ACC112 (cell line): ENCODE measurements around the gene GPM6B.

Source experiments
- H2AFZ ChIP-seq: fragments of 200-600 bp; sonication (generic); one replicate; pipeline ENCODE4 v1.6.0; 2017; ENCODE audit warnings: antibody characterized with exemption, low read length; ENCODE audit not compliant: unreplicated experiment
- H3K27ac ChIP-seq: fragments of 200-600 bp; sonication (generic); 2 replicates; pipeline ENCODE4 v1.5.1; 2014; ENCODE audit warnings: low read depth, mild to moderate bottlenecking, antibody characterized with exemption, low read length, moderate library complexity
- H3K27me3 ChIP-seq: fragments of 200-600 bp; sonication (generic); 2 replicates; pipeline ENCODE4 v1.6.1; 2014; ENCODE audit warnings: mild to moderate bottlenecking, antibody characterized with exemption, low read length, moderate library complexity, mixed read lengths; ENCODE audit not compliant: insufficient read depth
- H3K36me3 ChIP-seq: fragments of 200-600 bp; sonication (generic); 2 replicates; pipeline ENCODE4 v1.6.1; 2016; ENCODE audit warnings: mild to moderate bottlenecking, antibody characterized with exemption, low read length, moderate library complexity, mixed read lengths; ENCODE audit not compliant: insufficient read depth
- H3K4me1 ChIP-seq: fragments of 200-600 bp; sonication (generic); one replicate; pipeline ENCODE4 v1.6.1; 2016; ENCODE audit warnings: low read length, mixed read lengths; ENCODE audit not compliant: insufficient read depth, unreplicated experiment, control insufficient read depth
- H3K4me3 ChIP-seq: fragments of 200-600 bp; sonication (generic); 2 replicates; pipeline ENCODE4 v1.5.1; 2014; ENCODE audit warnings: mild to moderate bottlenecking, low read depth, low read length
- H3K79me2 ChIP-seq: fragments of 200-600 bp; sonication (generic); one replicate; pipeline ENCODE4 v1.6.0; 2016; ENCODE audit warnings: low read length; ENCODE audit not compliant: control insufficient read depth, unreplicated experiment, insufficient read depth

Gene GPM6B

DNA sequence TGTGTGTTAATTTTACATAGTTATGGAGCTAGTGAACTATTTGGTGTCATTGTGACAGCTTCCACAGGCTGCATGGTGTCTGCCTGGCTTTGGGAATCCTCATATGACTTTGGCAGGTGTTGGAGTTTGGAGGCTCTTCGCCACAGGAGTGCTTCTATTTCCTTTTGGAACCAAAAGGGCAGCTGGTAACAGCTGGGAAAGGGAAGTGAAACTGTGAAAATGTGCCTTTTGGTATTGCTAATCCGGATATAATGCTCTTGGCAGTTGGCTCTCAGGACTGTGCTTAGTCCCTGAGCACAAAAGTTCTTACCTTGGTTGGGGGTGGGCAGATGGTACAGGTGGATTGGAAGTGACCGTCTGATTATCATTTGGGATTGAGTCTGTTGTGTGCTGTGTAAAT lies 64.2 kb downstream of the GPM6B start:
- peaks cover 3% of the 10 kb centered on the region for H3K79me2 ChIP-seq
- no peak overlapping the region for H3K27ac ChIP-seq
- H2AFZ ChIP-seq, result no peak overlapping the region
- H3K27me3 ChIP-seq, result no peaks in the 10 kb centered on the region
- no peak overlapping the region for H3K4me3 ChIP-seq
- no peaks in the 10 kb centered on the region for H3K4me1 ChIP-seq
- peaks cover 4% of the 10 kb centered on the region; the same call in 1 of the 2 replicates for H3K36me3 ChIP-seq

DNA sequence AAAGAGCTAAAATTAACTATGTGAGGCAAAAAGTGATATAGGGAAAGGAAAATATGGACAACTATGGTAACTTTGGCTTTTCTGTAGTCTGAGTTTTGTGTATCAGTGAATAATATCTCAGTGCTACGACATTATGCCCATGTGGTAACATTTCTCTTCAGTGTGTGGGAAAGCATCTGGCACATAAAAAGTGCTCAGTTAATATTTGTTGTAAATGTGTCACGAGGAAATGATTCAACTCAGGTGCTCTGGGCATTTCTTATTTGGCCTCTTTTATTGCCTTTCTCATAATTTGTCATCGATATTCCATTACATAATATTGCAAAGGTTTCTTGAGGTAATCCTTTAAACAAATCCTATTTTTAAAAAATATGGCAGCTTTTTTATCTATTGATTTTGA lies 64.8 kb downstream of the GPM6B start:
- no peaks in the 10 kb centered on the region for H3K4me1 ChIP-seq

DNA sequence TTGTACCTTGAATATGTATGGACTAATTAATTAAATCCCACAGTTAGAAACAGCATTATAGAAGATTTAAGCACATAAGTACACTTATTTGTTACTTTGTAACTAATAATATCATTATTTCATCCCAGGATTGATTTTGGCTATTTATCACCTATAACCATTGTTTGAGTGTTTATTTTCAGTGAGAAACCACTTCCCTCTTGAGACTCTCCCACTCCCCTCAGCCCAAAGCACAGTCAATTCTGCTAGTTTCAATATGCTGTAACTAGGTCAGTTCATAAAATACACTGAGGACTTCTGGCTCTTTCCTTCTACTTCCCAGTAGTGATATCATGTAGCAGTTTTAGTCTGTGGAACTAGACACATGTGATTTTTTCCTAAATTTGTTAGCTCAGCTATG lies 66.1 kb downstream of the GPM6B start:
- H3K79me2 ChIP-seq, result peaks cover 3% of the 10 kb centered on the region
- H3K4me3 ChIP-seq, result no peak overlapping the region
- H3K27me3 ChIP-seq, result no peaks in the 10 kb centered on the region
- no peak overlapping the region for H3K27ac ChIP-seq
- 0 out of 2 replicates have a peak, but pooled peaks cover 7% of the 10 kb centered on the region for H3K36me3 ChIP-seq
- H3K4me1 ChIP-seq, result no peaks in the 10 kb centered on the region
- no peak overlapping the region for H2AFZ ChIP-seq

More for the DNA sequence above, 64.8 kb downstream of the GPM6B start:
- no peak overlapping the region for H2AFZ ChIP-seq
- H3K27me3 ChIP-seq, result no peaks in the 10 kb centered on the region
- peaks cover 3% of the 10 kb centered on the region for H3K79me2 ChIP-seq
- H3K4me3 ChIP-seq, result no peak overlapping the region
- H3K36me3 ChIP-seq, result 0 out of 2 replicates have a peak, but pooled peaks cover 4% of the 10 kb centered on the region
- H3K27ac ChIP-seq, result no peak overlapping the region

DNA sequence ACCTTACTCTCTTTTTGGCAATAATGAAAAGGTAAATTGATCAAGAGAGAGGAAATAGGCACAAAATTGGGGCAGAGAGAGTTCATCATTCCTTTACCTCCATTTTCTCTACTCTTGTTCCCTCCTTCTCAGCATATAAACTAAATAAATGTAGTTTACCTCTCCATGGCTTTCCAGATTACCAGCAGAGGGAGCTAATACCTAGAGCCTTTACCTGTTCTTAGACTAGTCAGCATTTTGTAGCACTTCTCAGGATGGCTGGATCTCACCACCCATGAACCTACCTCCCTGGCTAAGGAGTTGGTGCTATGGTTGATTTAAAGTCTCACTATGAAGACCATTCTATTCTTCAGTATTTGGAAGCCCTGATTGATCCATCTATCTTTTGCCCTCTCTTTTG lies 66.7 kb downstream of the GPM6B start:
- Histone ChIP-seq H2AFZ (no peak overlapping the region), H3K27ac (no peak overlapping the region), H3K79me2 (peaks cover 3% of the 10 kb centered on the region), H3K4me1 (no peaks in the 10 kb centered on the region), H3K36me3 (0 out of 2 replicates have a peak, but pooled peaks cover 7% of the 10 kb centered on the region), H3K4me3 (no peak overlapping the region), H3K27me3 (no peaks in the 10 kb centered on the region)

DNA sequence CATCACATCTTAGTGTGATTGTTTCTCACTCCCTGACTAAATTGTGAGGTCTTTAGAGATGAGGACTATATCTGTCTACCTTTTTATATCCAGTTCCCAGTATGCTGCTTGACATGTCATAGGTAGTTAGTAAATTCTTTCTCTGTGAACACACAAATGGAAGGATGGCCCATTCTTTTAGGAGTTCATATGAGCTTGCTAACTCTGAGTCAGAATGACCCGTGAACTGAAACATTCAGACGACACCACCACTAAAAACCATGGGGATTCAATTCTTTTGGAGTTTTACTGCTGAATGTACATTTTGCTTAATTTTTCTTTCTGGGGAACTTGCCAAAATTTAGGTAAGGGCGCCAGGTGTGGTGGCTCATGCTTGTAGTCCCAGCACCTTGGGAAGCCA lies 68.4 kb downstream of the GPM6B start:
- Histone ChIP-seq H3K4me1 (no peaks in the 10 kb centered on the region), H2AFZ (no peak overlapping the region), H3K27ac (no peak overlapping the region), H3K79me2 (peaks cover 3% of the 10 kb centered on the region), H3K36me3 (0 out of 2 replicates have a peak, but pooled peaks cover 7% of the 10 kb centered on the region), H3K4me3 (no peak overlapping the region), H3K27me3 (no peaks in the 10 kb centered on the region)

DNA sequence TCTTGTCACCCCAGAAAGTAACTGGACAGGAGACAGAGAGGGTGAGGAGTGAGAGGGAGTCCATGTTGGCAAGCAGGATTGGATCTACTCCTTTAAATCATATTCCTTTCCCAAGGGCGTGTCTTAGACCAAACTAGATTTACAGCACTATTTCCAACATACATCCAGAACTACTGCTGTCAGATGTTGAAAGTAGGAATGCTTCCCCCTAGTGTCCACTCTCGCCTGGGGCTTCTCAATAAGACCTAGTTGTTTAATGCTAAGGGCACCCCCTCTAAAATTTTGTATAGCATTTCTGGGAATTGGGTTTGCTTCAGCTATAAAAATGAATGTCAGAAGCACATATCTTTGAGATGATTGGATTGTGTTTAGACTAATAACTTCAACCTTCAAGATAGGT lies 69.1 kb downstream of the GPM6B start:
- Histone ChIP-seq H3K4me1 (no peaks in the 10 kb centered on the region), H3K36me3 (0 out of 2 replicates have a peak, but pooled peaks cover 7% of the 10 kb centered on the region), H3K27ac (no peak overlapping the region), H3K27me3 (no peaks in the 10 kb centered on the region), H3K79me2 (no peaks in the 10 kb centered on the region), H2AFZ (no peak overlapping the region), H3K4me3 (no peak overlapping the region)

DNA sequence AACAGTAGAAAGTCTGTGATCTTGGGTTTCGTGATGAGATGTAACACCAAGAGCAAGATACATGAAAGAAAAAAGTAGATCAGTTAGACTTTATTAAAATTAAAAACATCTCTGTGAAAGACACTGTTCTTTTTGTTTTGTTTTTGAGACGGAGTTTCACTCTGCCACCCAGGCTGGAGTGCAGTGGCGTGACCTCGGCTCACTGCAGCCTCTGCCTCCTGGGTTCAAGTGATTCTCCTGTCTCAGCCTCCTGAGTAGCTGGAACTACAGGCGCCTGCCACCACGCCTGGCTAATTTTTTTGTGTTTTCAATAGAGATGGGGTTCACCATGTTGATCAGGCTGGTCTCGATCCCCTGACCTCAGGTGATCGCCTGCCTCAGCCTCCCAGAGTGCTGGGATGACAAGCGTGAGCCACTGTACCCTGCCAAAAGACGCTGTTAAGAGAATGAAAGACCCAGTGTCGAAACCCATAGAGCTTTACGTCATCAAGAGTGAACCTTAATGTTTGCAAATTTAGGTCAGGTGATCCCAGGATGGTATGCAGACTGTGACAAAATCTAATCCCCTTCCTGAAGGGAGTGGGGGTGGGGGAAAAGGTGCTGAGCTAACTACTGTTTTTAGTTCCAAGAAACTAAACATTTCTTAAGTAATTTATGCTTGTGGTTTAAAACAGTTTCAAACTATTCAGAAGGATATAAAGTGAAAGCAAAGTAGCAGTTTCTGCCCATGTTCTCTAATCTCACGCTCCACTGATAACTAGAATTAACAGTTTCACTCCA lies 74.3 kb downstream of the GPM6B start:
- H3K36me3 ChIP-seq, result peaks cover 6% of the 10 kb centered on the region
- no peaks in the 10 kb centered on the region for H3K79me2 ChIP-seq
- no peak overlapping the region for H3K4me3 ChIP-seq
- no peaks in the 10 kb centered on the region for H3K4me1 ChIP-seq
- H3K27me3 ChIP-seq, result no peaks in the 10 kb centered on the region
- no peak overlapping the region for H2AFZ ChIP-seq
- no peak overlapping the region for H3K27ac ChIP-seq

DNA sequence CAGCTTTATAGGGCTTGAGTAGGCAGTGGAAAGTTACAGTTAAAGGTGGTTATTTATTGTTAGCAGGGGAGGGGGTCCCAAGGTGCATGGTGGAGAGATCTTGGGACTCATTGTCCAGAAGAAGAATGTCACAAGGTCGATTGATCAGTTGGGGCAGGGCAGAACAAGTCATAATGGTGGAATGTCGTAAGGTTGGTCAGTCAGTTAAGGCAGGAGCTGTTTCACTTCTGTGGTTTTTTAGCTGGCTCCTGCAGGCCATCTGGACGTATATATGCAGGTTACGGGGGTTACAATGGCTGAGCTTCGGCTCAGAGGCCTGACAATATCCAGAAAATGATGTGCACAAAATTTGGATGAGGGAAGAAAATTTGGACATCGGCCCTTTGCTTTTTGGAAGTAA lies 75.2 kb downstream of the GPM6B start:
- Histone ChIP-seq H3K79me2 (peaks cover under 1% of the 10 kb centered on the region), H3K27me3 (no peaks in the 10 kb centered on the region), H3K36me3 (peaks cover 6% of the 10 kb centered on the region), H3K4me3 (no peak overlapping the region), H3K4me1 (peaks cover 3% of the 10 kb centered on the region), H2AFZ (no peak overlapping the region), H3K27ac (no peak overlapping the region)

DNA sequence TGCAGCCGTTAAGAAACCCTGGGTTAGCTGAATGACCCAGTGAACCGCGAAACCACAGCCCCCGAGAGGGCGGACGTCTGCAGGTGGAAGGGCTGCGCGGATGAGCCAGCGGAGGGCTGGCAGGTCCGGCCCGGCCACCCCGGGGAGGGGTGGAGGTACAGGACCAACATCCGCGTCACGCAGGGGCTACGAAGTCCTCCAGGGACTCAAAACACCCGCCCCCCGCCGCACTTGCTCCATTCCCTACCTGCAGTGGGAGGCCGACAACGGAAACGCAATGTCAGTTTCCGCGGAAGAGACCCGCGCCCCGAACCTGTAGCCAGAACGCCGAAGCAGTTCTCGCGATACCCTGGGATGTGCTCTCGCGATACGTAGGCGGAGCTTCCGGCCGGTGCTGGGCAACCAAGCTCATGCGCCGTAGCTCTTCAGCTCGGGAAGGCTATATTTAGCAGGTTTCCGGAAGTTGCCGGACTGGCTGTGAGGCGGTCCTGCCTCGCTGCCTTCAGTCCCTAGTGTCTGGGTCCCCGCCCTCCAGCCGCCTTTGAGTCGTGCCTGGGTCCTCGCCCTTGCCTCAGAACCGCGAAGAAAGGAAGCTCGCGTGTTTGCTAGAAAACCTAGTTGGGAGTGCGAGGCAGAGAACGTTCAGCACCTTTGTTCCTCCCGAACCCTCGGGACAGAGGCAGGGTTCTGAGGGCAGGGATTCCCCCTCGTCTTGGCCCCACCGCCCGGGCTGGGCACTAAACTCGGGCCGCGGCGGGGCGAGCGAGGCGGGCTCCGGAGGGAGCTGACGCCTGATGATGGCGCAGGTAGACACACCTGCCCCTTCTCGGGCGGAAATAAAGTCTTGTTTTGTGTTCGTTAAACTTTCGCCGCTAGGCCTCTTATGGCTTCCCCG lies 82.4 kb downstream of the GPM6B start, which contains the start of the genes OFD1 and TRAPPC2:
TSS of gene OFD1 (plus strand) at position 471 of the 895 bp plus-strand sequence. CDS start at position 795, 324 bp downstream.
TSS of gene TRAPPC2 (minus strand) at position 343 of the 895 bp plus-strand sequence. CDS start 14,657 bp downstream, outside the sequence.
- H3K27me3 ChIP-seq, result no peaks in the 10 kb centered on the region
- H3K36me3 ChIP-seq, result peaks cover 7% of the 10 kb centered on the region
- H3K4me1 ChIP-seq, result peaks cover 22% of the 10 kb centered on the region
- H3K4me3 ChIP-seq, result peak within 1 kb of the TSS; percentile 98
- H3K79me2 ChIP-seq, result peaks cover 34% of the 10 kb centered on the region
- H3K27ac ChIP-seq, result peak within 1 kb of the TSS; percentile 73
- peak within 1 kb of the TSS; percentile 92 for H2AFZ ChIP-seq

DNA sequence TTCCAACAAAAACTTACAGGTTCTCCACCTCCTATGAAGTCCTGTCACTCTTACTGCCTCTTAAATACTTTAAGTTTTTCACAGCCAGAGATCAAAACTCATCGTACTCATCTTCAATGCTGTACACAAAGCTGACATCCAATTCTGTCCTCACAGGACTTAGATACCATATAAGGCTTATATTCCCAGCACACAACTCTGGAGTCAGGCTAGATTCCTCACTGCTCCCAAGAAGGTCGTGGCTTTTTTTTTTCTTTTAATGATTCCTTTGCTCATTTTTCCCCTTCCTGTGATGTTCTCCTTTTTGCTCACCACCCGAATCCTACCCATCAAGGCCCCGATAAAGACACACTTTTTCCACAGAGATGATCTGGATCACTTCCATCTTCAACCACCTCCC lies 83.4 kb downstream of the GPM6B start:
- peaks cover 4% of the 10 kb centered on the region for H3K36me3 ChIP-seq
- H3K27ac ChIP-seq, result peak overlapping the region; percentile 47; the same call in 1 of the 2 replicates
- H3K4me3 ChIP-seq, result peak overlapping the region; percentile 98
- no peaks in the 10 kb centered on the region for H3K27me3 ChIP-seq
- peaks cover 34% of the 10 kb centered on the region for H3K79me2 ChIP-seq
- peak overlapping the region; percentile 52 for H2AFZ ChIP-seq
- H3K4me1 ChIP-seq, result peaks cover 22% of the 10 kb centered on the region
